ENCODE results near the gene RASA3.

The RASA3 gene

DNA sequence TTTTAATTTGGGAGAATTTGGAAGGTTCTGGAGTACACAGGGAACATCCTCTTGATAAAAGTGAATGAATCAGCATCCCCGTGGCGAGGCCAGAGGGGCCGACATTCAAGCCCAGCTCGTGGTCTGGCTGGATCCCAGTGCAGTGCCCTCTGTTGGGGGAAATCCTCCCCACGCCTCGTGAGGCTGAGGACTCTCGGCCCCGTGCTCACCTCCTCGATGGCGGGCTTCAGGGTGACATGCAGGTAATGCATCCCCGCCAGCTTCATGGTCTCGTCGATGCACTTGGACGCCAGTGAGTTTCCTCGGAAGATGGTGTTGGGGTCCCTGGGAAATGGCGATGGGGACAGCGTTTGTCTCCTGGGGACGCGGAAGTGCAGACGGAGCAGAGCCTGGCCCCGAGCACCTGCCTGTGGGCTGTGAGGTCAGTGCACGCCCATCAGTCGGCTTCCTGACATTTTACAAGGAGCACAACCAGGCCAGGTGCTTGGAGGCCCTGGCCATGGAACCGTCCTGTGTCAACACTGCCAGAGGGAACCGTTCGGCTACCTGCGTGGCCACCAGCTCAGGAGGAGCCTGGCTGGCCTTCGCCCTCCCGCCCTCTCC is 115.3 kb downstream of the RASA3 start:
- H3K4me3 ChIP-seq (ENCODE audit: low read depth, low read length) = no peak overlapping the region
- in situ Hi-C loops (cut with HindIII; ENCODE audit: low sequenced_read_pairs) = no loop called here
- TF ChIP-seq, protein P1, sequence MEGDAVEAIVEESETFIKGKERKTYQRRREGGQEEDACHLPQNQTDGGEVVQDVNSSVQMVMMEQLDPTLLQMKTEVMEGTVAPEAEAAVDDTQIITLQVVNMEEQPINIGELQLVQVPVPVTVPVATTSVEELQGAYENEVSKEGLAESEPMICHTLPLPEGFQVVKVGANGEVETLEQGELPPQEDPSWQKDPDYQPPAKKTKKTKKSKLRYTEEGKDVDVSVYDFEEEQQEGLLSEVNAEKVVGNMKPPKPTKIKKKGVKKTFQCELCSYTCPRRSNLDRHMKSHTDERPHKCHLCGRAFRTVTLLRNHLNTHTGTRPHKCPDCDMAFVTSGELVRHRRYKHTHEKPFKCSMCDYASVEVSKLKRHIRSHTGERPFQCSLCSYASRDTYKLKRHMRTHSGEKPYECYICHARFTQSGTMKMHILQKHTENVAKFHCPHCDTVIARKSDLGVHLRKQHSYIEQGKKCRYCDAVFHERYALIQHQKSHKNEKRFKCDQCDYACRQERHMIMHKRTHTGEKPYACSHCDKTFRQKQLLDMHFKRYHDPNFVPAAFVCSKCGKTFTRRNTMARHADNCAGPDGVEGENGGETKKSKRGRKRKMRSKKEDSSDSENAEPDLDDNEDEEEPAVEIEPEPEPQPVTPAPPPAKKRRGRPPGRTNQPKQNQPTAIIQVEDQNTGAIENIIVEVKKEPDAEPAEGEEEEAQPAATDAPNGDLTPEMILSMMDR (IDR thresholded peaks at IDR 0.05; ENCODE audit: low read depth, low read length) = peak; percentile 51
- DNase-seq (ENCODE audit: low read depth, low spot score) = peak; percentile 55

DNA sequence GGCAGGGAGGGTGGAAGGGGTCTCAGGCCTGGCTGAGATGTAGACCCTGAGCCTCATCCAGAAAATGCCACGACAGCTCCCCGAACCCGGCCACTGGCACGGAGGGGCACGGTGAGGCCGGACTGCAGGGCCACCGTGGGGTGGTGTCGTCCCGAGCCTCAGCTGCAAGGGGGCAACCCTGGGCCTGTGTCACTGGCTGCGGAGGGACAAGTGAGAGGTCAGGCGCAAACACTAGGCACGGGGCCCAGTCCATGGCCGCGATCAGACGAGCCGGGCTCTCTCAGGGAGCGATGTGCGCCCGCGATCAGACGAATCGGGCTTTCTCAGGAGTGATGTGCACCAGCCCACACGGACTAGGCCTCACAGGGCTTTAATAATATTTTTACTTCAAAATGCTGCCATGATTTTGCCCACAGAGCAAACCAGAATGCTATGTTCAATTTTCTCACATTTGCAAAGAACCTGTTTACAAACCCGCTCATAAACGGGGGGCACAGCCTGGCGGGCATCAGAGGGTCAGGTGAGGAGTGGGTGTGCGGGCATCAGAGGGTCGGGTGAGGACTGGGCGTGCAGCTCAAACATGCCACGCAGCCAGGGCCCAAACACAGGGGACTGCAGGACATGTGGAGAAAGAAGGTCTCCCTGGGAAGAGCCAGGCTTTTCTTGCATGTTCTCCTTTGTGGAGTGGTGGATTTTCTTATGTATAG is 115.9 kb downstream of the RASA3 start:
- TF ChIP-seq, protein P1 (IDR thresholded peaks at IDR 0.05; ENCODE audit: low read depth, low read length) = no peak
- in situ Hi-C loops (cut with HindIII; ENCODE audit: low sequenced_read_pairs) = no loop called here

DNA sequence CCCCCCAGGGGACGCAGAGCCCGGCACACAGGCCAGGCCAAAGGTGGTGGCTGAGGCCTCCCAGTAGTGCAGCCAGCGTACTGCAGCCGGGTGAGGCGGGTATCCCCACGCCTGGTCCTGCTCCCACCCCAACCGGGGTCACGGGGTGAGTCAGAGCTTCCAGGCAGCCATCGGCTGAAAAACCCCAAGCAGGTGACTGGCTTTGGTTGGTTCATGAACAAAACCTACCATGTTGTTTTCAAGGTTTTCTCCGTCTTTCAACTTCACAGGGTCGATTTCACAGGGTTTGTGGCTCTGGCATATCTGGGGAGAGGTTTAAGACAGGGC is 116.5 kb downstream of the RASA3 start:
- TF ChIP-seq, protein P1 (IDR thresholded peaks at IDR 0.05; ENCODE audit: low read depth, low read length) = no peak
- no peak for DNase-seq (ENCODE audit: low read depth, low spot score)
- in situ Hi-C loops (cut with HindIII; ENCODE audit: low sequenced_read_pairs) = no loop called here

More for the DNA sequence above, 115.9 kb downstream of the RASA3 start:
- H3K4me3 ChIP-seq (ENCODE audit: low read depth, low read length) = no peak overlapping the region
- no peak for DNase-seq (ENCODE audit: low read depth, low spot score)

DNA sequence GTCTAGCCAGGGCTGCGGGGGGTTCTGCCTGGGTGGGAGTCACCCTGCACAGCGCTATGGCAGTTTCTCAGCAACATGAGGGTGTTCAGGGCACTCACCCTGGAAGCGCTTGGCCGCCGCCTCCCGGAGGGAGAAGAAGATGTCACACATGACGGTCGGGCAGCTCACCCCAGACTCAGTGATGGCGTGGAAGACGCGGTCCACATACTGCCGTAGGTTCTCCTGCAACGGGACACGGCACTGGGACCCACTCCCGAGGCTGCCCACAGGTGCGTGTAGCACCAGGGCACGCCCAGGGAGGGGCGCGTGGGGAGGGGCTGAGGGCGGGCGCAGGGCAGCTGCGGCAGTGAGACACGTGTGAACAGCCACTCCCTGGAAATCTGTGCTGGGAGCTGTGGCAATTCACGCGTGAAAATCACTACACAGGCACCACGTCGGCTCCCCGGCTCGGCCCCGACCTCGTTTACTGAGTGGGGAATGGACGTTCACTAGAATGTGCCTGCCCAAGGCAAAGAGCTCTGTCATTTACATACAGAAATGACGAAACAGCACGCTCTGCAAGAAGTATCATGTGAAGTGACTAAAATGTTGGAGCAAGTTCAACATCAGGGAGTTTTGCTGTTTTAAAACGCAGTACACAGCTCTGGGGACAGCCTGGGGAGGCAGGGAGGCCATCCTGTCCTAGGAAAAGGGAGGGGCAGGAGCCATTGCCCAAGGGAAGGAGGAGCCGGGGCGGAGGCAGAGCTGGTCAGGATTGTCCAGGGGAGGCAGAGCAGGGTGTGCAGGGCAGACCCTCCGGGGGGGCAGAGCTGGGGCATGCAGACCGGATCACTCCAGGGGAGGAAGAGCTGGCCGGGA is 117.1 kb downstream of the RASA3 start:
- no peak for DNase-seq (ENCODE audit: low read depth, low spot score)
- in situ Hi-C loops (cut with HindIII; ENCODE audit: low sequenced_read_pairs) = no loop called here
- TF ChIP-seq, protein P1 (IDR thresholded peaks at IDR 0.05; ENCODE audit: low read depth, low read length) = no peak

More for the DNA sequence above, 116.5 kb downstream of the RASA3 start:
- no peak overlapping the region for H3K4me3 ChIP-seq (ENCODE audit: low read depth, low read length)

DNA sequence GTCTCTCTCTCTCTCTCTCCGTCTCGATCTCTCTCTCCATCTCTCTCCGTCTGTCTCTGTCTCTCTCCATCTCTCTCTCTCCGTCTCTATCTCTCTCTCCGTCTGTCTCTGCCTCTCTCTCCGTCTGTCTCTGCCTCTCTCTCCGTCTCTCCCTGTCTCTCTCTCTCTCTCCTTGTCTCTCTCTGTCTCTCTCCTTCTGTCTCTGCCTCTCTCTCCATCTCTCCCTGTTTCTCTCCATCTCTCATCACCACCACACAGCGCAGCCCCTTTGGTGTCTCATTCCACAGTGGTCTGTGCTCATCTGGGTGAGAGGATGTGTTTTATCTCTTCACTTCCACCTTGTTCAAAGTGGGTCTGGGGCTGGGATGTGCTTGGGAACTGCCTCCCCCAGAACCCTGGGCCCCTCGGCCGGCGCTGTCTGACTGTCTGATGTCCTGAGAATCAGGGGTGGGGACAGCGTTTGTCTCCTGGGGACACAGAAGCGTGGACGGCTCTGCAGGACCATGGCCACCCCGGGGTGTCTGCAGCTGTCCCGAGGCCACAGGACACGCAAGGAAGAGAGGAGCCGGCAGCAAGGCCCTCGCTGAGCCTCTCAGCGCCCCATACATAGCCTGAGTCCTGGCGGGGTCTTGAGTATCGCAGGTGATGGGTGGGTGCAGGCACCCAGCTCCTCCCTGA is 118.3 kb downstream of the RASA3 start:
- no peak overlapping the region for H3K4me3 ChIP-seq (ENCODE audit: low read depth, low read length)

More for the DNA sequence above, 117.1 kb downstream of the RASA3 start:
- no peak overlapping the region for H3K4me3 ChIP-seq (ENCODE audit: low read depth, low read length)

More for the DNA sequence above, 118.3 kb downstream of the RASA3 start:
- TF ChIP-seq, protein P1 (IDR thresholded peaks at IDR 0.05; ENCODE audit: low read depth, low read length) = no peak
- in situ Hi-C loops (cut with HindIII; ENCODE audit: low sequenced_read_pairs) = no loop called here
- DNase-seq (ENCODE audit: low read depth, low spot score) = no peak

Measured in astrocyte of the spinal cord (primary cell).